GM23338 (cell line): ENCODE data around the gene ASRGL1. TPM values are rescaled to one million over a fixed set of nuclear protein-coding genes. Genes with fewer than 3 reads are reported as not detected.
"Not testable (repeated sequence)": the region's sequence is repeated elsewhere in the genome, so short reads cannot be mapped to it uniquely, and the experiment has no call there.

Source experiments
- ATAC-seq: fragments of 200-7000 bp; cut with Tn5 transposase; 3 replicates; pipeline ENCODE4 v1.9.1; 2020
- DNase-seq: peaks from one replicate; pipeline ENCODE4 v3.0.0-alpha.2; 2015; ENCODE audit warnings: low spot score
- H2AFZ ChIP-seq: fragments of 200-600 bp; sonication (generic); 2 replicates; pipeline ENCODE4 v1.8.0; 2016; ENCODE audit warnings: antibody characterized with exemption, mild to moderate bottlenecking, moderate library complexity
- H3F3A ChIP-seq: fragments of 200-600 bp; sonication (generic); replicated peaks from 2 replicates; pipeline ENCODE4 v1.8.0; 2017; ENCODE audit warnings: antibody characterized with exemption, mixed run types, low read depth
- H3K27ac ChIP-seq: fragments of 200-600 bp; sonication (generic); 2 replicates; pipeline ENCODE4 v1.6.1; 2016; ENCODE audit warnings: low read depth
- H3K27me3 ChIP-seq: fragments of 200-600 bp; sonication (generic); 2 replicates; pipeline ENCODE4 v1.8.0; 2016; ENCODE audit warnings: mild to moderate bottlenecking, mixed run types, moderate library complexity; ENCODE audit not compliant: insufficient read depth
- H3K36me3 ChIP-seq: fragments of 200-600 bp; sonication (generic); 2 replicates; pipeline ENCODE4 v1.8.0; 2016; ENCODE audit warnings: mild to moderate bottlenecking; ENCODE audit not compliant: insufficient read depth
- H3K4me1 ChIP-seq: fragments of 200-600 bp; sonication (generic); 2 replicates; pipeline ENCODE4 v1.8.0; 2016; ENCODE audit warnings: mild to moderate bottlenecking, moderate library complexity; ENCODE audit not compliant: insufficient read depth
- H3K4me2 ChIP-seq: fragments of 200-600 bp; sonication (generic); 2 replicates; pipeline ENCODE4 v1.7.1; 2017; ENCODE audit warnings: mixed run types
- H3K4me3 ChIP-seq: fragments of 200-600 bp; sonication (generic); 2 replicates; pipeline ENCODE4 v1.6.1; 2016; ENCODE audit warnings: mixed run types
- H3K79me2 ChIP-seq: fragments of 200-600 bp; sonication (generic); replicated peaks from 2 replicates; pipeline ENCODE4 v1.8.0; 2017; ENCODE audit warnings: mild to moderate bottlenecking; ENCODE audit not compliant: insufficient read depth
- H3K9me2 ChIP-seq: fragments of 200-600 bp; sonication (generic); 2 replicates; pipeline ENCODE4 v1.8.0; 2017; ENCODE audit not compliant: insufficient read depth
- H4K20me1 ChIP-seq: fragments of 200-600 bp; sonication (generic); replicated peaks from 2 replicates; pipeline ENCODE4 v1.8.0; 2017; ENCODE audit warnings: mild to moderate bottlenecking; ENCODE audit not compliant: insufficient read depth
- H3K27ac Mint-ChIP-seq: 2 replicates; pipeline ENCODE4 v1.8.0; 2020; ENCODE audit warnings: inconsistent platforms, mild to moderate bottlenecking, moderate library complexity, mixed read lengths
- H3K27me3 Mint-ChIP-seq: 3 replicates; pipeline ENCODE4 v1.8.0; 2022; ENCODE audit warnings: low read depth, mild to moderate bottlenecking, moderate library complexity, mixed read lengths, inconsistent platforms; ENCODE audit not compliant: insufficient read depth, poor library complexity
- H3K36me3 Mint-ChIP-seq: 3 replicates; pipeline ENCODE4 v1.8.0; 2021; ENCODE audit warnings: low read depth, mild to moderate bottlenecking, inconsistent platforms, moderate library complexity, mixed read lengths
- H3K4me1 Mint-ChIP-seq: 3 replicates; pipeline ENCODE4 v1.8.0; 2020; ENCODE audit warnings: mild to moderate bottlenecking, inconsistent platforms, mixed read lengths
- H3K4me3 Mint-ChIP-seq: 3 replicates; pipeline ENCODE4 v1.8.0; 2021; ENCODE audit warnings: moderate library complexity, mild to moderate bottlenecking, inconsistent platforms, mixed read lengths
- H3K9me3 Mint-ChIP-seq: 3 replicates; pipeline ENCODE4 v1.8.0; 2020; ENCODE audit warnings: moderate library complexity, mild to moderate bottlenecking, inconsistent platforms, mixed read lengths
- CREB1 ChIP-seq: fragments of 250-450 bp; sonication (Bioruptor Pico); IDR thresholded peaks from 2 replicates; pipeline ENCODE4 v1.5.0; 2020; ENCODE audit warnings: low read depth, mild to moderate bottlenecking, moderate library complexity
- polyA plus RNA-seq: library from polyadenylated mRNA; unstranded; fragments of >200 nt; fragmentation: Nextera tagmentation; extraction: Ambion mirVana; gene quantifications from 2 replicates; pipeline ENCODE4 v1.2.1, GENCODE V29; 2016
- total RNA-seq: library from RNA; depleted of rRNA; stranded (reverse); fragments of >200 nt; shearing (Covaris generic); gene quantifications from 2 replicates; pipeline ENCODE4 v1.2.3, GENCODE V29; 2014
- TF ChIP-seq, protein P1 (sequence below): IDR thresholded peaks from one replicate; pipeline ENCODE4 v1.6.1; 2018; ENCODE audit warnings: antibody characterized with exemption; ENCODE audit not compliant: unreplicated experiment
- TF ChIP-seq, protein P2 (sequence below): fragments of 250-450 bp; sonication (Bioruptor Pico); IDR thresholded peaks from 2 replicates; pipeline ENCODE4 v1.5.0; 2020; ENCODE audit warnings: mild to moderate bottlenecking, moderate library complexity

The ASRGL1 gene
- total and polyA plus RNA-seq, 2 experiments from 2014 or later: 32.9 to 50.3 TPM

DNA sequence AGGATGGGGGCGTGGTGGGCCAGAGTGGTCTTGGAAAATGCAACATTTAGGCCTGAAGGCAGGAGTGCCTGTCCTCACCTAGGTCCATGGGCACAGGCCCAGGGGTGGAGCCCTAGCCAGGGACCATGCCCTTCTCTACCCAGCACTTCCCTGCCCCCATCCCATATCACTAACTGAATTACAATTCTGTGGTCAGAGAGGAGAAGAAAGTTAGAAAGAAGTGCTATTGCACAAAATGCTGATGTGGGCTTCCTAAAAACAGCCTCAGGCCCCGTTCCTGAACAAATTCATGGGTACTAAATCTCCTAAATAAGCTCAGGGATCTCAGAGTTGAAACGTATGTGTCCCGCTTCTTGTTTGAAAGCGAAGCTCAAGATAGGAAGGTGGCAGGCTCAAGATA lies 3.5 kb upstream of the ASRGL1 start:
- no peak for TF ChIP-seq CREB1 (CRISPR knock-in tag)
- TF ChIP-seq, protein P1, sequence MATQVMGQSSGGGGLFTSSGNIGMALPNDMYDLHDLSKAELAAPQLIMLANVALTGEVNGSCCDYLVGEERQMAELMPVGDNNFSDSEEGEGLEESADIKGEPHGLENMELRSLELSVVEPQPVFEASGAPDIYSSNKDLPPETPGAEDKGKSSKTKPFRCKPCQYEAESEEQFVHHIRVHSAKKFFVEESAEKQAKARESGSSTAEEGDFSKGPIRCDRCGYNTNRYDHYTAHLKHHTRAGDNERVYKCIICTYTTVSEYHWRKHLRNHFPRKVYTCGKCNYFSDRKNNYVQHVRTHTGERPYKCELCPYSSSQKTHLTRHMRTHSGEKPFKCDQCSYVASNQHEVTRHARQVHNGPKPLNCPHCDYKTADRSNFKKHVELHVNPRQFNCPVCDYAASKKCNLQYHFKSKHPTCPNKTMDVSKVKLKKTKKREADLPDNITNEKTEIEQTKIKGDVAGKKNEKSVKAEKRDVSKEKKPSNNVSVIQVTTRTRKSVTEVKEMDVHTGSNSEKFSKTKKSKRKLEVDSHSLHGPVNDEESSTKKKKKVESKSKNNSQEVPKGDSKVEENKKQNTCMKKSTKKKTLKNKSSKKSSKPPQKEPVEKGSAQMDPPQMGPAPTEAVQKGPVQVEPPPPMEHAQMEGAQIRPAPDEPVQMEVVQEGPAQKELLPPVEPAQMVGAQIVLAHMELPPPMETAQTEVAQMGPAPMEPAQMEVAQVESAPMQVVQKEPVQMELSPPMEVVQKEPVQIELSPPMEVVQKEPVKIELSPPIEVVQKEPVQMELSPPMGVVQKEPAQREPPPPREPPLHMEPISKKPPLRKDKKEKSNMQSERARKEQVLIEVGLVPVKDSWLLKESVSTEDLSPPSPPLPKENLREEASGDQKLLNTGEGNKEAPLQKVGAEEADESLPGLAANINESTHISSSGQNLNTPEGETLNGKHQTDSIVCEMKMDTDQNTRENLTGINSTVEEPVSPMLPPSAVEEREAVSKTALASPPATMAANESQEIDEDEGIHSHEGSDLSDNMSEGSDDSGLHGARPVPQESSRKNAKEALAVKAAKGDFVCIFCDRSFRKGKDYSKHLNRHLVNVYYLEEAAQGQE: no peak
- TF ChIP-seq, protein P2, sequence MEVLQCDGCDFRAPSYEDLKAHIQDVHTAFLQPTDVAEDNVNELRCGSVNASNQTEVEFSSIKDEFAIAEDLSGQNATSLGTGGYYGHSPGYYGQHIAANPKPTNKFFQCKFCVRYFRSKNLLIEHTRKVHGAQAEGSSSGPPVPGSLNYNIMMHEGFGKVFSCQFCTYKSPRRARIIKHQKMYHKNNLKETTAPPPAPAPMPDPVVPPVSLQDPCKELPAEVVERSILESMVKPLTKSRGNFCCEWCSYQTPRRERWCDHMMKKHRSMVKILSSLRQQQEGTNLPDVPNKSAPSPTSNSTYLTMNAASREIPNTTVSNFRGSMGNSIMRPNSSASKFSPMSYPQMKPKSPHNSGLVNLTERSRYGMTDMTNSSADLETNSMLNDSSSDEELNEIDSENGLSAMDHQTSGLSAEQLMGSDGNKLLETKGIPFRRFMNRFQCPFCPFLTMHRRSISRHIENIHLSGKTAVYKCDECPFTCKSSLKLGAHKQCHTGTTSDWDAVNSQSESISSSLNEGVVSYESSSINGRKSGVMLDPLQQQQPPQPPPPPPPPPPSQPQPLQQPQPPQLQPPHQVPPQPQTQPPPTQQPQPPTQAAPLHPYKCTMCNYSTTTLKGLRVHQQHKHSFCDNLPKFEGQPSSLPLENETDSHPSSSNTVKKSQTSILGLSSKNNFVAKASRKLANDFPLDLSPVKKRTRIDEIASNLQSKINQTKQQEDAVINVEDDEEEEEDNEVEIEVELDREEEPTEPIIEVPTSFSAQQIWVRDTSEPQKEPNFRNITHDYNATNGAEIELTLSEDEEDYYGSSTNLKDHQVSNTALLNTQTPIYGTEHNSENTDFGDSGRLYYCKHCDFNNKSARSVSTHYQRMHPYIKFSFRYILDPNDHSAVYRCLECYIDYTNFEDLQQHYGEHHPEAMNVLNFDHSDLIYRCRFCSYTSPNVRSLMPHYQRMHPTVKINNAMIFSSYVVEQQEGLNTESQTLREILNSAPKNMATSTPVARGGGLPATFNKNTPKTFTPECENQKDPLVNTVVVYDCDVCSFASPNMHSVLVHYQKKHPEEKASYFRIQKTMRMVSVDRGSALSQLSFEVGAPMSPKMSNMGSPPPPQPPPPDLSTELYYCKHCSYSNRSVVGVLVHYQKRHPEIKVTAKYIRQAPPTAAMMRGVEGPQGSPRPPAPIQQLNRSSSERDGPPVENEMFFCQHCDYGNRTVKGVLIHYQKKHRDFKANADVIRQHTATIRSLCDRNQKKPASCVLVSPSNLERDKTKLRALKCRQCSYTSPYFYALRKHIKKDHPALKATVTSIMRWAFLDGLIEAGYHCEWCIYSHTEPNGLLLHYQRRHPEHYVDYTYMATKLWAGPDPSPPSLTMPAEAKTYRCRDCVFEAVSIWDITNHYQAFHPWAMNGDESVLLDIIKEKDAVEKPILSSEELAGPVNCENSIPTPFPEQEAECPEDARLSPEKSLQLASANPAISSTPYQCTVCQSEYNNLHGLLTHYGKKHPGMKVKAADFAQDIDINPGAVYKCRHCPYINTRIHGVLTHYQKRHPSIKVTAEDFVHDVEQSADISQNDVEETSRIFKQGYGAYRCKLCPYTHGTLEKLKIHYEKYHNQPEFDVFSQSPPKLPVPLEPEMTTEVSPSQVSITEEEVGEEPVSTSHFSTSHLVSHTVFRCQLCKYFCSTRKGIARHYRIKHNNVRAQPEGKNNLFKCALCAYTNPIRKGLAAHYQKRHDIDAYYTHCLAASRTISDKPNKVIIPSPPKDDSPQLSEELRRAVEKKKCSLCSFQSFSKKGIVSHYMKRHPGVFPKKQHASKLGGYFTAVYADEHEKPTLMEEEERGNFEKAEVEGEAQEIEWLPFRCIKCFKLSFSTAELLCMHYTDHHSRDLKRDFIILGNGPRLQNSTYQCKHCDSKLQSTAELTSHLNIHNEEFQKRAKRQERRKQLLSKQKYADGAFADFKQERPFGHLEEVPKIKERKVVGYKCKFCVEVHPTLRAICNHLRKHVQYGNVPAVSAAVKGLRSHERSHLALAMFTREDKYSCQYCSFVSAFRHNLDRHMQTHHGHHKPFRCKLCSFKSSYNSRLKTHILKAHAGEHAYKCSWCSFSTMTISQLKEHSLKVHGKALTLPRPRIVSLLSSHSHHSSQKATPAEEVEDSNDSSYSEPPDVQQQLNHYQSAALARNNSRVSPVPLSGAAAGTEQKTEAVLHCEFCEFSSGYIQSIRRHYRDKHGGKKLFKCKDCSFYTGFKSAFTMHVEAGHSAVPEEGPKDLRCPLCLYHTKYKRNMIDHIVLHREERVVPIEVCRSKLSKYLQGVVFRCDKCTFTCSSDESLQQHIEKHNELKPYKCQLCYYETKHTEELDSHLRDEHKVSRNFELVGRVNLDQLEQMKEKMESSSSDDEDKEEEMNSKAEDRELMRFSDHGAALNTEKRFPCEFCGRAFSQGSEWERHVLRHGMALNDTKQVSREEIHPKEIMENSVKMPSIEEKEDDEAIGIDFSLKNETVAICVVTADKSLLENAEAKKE (CRISPR knock-in tag): no peak
- Mint-ChIP-seq H3K27me3 (peaks cover 8% of the 10 kb centered on the region), H3K4me3 (no peak overlapping the region), H3K27ac (no peak overlapping the region), H3K9me3 (no peaks in the 10 kb centered on the region), H3K36me3 (no peaks in the 10 kb centered on the region; the same call in 2 of the 3 replicates), H3K4me1 (peaks cover 10% of the 10 kb centered on the region; the same call in 2 of the 3 replicates)
- no peak for ATAC-seq
- H3K4me3 ChIP-seq: no peak overlapping the region
- H3K9me2 ChIP-seq: no peaks in the 10 kb centered on the region
- no peaks in the 10 kb centered on the region for H4K20me1 ChIP-seq
- H3K27me3 ChIP-seq: 0 out of 2 replicates have a peak, but pooled peaks cover 11% of the 10 kb centered on the region
- peaks cover 3% of the 10 kb centered on the region; the same call in 1 of the 2 replicates for H3K4me1 ChIP-seq
- no peak for DNase-seq
- H3K36me3 ChIP-seq: no peaks in the 10 kb centered on the region
- no peak overlapping the region for H3K4me2 ChIP-seq
- H2AFZ ChIP-seq: no peak overlapping the region
- no peak overlapping the region for H3K27ac ChIP-seq
- no peaks in the 10 kb centered on the region for H3K79me2 ChIP-seq
- H3F3A ChIP-seq: 0 out of 2 replicates have a peak, but pooled peaks cover 3% of the 10 kb centered on the region

DNA sequence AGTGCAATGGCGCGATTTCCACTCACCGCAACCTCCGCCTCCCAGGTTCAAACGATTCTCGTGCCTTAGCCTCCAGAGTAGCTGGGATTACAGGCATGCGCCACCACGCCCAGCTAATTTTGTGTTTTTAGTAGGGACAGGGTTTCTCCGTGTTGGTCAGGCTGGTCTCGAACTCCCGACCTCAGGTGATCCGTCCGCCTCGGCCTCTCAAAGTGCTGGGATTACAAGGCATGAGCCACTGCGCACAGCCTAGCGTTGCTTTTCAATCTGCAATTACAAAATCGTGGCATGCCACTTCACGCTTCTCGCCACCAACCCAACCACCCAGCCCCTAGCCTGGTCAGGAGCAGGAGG lies 322 bp upstream of the ASRGL1 start:
- Histone ChIP-seq H2AFZ (peak overlapping the region; percentile 100), H3K27me3 (0 out of 2 replicates have a peak, but pooled peaks cover 11% of the 10 kb centered on the region), H3K4me3 (peak overlapping the region; percentile 91), H3K4me2 (peak overlapping the region; percentile 97)
- not testable (repeated sequence) for H4K20me1 ChIP-seq, H3K79me2 ChIP-seq, H3K36me3 Mint-ChIP-seq, H3K4me1 ChIP-seq, H3K9me2 ChIP-seq, H3K27me3 Mint-ChIP-seq, H3K27ac ChIP-seq, H3K27ac Mint-ChIP-seq, H3F3A ChIP-seq, ATAC-seq, H3K36me3 ChIP-seq, H3K9me3 Mint-ChIP-seq, DNase-seq
- Mint-ChIP-seq H3K4me3 (peak overlapping the region; percentile 91), H3K4me1 (peaks cover 14% of the 10 kb centered on the region; the same call in 2 of the 3 replicates)
